HG03575 (cell line): ENCODE data around the gene ACAP3.
"Not testable (repeated sequence)": the region's sequence is repeated elsewhere in the genome, so short reads cannot be mapped to it uniquely, and the experiment has no call there.

Source experiments
- ATAC-seq: cut with Tn5 transposase; IDR thresholded peaks from one replicate; pipeline ENCODE4 v1.9.1; 2021; ENCODE audit not compliant: unreplicated experiment, insufficient number of reproducible peaks, low FRiP score; ENCODE audit errors: extremely low read depth

ACAP3 gene

DNA sequence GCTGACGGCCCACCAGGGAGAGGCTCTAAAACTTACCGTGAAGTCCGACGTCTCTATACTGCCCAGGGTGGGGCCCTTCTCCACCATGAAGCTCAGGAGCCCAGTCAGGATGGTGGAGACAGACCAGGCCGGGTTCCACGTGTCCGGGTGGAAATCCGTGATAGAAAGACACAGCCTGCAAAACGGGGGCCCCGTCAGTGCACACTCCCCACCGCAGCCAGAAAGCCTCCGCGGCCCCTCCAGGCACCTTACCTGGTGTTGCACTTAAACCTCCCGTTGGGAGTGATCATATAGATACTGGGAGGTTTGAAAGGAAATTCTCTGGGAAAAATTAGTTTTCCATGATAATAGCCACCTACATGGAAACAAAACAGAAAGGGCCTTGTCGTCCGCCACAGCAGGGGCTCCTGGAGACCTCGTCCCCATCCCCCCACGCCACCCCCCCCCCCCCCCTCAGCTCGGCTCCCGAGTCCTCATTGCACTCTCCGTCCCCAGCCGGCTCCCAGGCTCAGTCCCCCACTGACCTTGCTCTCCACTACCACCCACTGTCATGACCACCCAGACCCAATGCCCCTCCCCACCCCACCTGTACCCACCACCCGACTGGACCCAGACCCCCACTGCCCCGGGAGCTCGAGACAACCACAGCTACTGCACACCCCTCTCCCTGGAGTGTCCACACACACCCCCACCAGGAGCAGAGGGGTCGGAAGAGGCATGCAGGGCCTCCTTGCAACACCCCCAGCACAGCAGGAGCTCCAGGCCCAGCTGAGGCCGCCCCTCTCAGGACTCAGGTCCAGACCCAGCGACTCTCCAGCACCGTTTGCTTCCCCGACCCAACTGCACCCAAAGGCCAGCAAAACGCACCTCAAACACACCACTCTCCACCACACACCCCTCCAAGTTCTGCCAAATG, 50.5 kb downstream of the ACAP3 start:
- no peak for ATAC-seq

DNA sequence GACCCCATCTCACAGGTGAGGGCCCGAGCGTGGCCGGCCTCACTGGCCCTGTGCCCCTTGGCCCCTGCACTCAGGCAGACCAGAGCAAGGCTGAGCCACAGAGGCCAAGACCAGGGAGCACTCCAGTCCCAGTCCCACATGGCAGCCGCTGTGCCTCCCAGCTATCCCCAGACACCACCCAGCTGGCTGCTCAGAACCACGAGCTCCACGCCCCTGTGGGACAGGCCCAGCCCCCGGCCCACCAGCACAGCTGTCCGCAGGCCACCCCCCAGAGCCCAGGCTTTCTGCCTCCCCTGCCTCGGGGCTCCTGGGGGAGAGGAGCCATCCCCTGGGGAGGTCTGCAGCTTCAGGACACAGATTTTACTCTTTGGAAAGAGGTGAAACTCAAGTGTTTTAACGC, 52.1 kb downstream of the ACAP3 start:
- ATAC-seq: no peak

DNA sequence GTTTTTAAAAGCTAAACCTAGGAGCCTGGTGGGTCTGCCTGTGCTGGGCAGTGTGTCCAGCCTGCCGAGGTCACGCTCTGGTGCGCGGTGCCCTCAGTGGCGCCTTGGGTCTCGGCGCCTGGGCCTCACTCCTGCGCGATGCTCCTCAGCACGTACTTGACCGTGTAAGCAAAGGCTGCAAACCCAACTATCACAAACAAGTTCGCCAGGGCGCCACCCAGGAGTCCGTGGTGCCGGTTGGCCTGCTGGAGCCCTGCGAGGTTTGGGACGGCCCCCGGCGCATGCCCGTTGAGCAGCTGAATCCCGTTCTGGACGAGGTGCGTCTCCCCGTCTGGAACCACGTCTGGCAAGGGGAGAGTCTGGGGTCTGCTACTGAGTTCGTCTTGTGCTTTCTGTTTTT, 52.7 kb downstream of the ACAP3 start:
- no peak for ATAC-seq

DNA sequence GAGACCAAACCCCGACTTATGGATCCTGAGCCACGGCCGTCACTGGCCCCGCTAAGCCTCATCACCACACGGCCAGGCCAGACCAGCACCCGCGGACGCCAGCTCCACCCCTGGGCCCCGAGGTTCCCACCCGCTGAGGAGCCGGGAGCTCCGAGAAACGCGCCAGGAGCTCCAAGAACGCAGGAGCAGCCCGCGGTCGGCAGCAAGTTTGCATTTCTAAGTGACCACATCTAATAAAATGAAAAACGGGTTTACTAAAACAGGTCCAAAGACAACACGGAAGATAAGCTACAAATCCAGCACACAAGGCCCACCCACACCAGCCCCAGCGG, 53.1 kb downstream of the ACAP3 start:
- no peak for ATAC-seq

DNA sequence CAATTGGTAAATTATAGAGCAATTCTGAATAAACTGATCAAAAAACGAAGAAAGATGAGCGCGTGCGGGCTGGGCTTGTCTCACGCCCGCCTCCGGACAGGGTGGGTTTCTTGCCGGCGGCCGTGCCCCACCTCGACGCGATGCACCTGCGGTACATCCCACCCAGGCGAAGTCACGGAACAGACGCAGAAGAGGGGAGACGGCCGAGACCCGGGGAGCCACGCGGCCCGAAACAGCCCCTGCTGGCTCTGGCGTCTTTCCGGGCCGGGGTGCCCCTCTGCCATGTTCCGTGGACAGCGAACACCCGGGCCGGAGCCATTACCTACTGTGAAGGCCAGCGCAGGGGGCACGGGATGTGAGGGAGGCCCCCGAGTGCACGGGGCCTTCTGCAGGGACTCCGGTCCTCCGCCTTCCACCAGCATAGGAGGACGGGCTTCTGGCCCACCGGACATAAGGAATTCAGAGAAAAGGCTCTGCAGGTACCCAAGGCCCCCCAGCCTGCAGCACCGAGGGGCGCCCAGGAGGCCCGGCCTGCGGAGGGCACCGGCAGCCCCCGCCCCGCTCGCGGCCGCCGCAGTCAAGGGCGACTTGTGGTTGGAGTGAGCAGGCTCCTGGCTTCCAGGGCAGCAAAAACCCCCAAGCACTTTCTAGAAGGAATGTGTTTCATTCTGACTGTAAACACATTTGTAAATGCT, 53.6 kb downstream of the ACAP3 start:
- ATAC-seq: no peak

DNA sequence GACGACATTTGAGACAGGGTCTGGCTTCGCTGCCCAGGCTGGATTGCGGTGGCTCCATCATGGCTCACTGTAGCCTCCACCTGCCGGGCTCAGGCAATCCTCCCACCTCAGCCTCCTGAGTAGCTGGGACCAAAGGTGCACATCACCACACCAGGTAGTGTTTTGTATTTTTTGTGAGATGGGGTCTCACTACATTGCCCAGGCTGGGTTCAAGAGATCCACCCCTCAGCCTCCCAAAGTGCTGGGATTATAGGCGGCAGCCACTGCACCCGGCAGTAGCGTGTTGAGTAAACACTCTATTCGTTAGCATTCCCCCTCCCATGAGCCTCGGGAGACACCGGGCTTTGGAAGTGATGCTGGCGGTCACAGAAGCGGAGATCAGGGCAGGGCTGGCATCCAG, 54.4 kb downstream of the ACAP3 start:
- ATAC-seq: no peak

DNA sequence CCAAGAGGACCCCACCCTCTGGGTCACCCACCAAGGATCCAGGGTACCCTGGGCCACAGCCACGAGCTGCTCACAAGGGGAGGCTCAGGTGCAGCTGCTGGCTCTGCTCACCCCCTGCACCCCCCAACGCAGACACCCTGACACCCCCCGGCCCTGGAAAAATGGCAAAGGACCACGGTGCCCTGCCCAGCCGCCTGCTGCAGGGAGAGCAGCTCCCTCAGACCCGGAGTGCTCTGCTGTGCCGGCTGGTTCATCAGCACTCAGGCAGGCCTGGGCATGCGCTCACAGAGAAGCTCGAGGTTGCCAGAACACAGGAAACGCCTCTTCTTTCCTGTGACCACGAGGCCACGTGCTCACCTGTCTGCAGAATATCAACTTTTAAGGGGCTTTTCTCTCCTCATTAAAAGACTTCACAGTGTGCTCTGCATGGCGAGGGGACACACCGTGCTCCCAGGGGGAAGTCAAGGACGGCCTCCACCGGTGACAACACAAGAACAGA, 56.9 kb downstream of the ACAP3 start:
- ATAC-seq: no peak

DNA sequence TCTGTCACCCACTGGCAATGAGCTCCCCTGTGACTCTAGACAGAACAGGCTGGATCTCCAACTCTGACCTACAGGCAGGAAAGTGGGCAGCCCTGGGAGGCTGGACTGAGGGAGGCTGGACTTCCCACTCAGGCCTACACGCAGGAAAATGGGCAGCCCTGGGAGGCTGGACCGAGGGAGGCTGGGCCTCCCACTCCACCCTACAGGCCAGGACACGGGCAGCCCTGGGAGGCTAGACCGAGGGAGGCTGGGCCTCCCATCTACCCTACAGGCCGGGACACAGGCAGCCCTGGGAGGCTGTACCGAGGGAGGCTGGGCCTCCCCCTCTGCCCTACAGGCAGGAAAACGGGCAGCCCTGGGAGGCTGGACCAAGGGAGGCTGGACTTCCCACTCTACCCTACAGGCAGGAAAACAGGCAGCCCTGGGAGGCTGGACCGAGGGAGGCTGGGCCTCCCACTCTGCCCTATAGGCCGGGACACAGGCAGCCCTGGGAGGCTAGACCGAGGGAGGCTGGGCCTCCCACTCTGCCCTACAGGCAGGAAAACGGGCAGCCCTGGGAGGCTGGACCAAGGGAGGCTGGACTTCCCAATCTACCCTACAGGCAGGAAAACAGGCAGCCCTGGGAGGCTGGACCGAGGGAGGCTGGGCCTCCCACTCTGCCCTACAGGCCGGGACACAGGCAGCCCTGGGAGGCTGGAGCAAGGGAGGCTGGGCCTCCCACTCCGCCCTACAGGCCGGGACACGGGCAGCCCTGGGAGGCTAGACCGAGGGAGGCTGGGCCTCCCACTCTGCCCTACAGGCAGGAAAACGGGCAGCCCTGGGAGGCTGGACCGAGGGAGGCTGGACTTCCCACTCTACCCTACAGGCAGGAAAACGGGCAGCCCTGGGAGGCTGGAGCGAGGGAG, 59.5 kb downstream of the ACAP3 start:
- ATAC-seq: not testable (repeated sequence)

DNA sequence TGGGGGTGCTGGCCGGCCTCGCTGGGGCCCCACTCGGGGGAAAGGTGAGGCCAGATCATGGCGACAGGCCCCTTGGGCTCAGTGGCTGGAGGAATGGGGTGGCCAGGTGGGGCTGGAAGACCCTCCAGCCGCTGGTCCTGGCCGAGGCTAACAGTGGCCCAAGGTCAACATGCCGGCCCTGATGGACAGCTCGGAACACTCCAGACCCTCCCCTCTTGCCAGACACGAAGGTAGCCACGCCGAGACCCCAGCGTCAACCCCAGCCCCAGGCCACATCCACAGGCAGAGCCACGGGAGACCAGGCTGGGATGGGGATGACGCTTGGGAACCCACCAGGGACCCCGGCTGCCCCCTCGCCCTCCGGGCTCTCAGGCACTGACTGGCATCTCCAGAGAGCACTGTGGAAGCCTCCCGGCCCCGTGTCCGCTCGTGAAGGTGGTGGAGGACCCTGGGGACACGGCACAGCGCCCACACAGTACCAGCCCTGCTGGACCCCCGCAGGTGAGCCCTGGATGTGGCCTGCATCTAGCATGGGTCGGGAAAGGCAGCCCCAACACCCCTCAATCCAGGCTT, 60.3 kb downstream of the ACAP3 start:
- ATAC-seq: no peak

DNA sequence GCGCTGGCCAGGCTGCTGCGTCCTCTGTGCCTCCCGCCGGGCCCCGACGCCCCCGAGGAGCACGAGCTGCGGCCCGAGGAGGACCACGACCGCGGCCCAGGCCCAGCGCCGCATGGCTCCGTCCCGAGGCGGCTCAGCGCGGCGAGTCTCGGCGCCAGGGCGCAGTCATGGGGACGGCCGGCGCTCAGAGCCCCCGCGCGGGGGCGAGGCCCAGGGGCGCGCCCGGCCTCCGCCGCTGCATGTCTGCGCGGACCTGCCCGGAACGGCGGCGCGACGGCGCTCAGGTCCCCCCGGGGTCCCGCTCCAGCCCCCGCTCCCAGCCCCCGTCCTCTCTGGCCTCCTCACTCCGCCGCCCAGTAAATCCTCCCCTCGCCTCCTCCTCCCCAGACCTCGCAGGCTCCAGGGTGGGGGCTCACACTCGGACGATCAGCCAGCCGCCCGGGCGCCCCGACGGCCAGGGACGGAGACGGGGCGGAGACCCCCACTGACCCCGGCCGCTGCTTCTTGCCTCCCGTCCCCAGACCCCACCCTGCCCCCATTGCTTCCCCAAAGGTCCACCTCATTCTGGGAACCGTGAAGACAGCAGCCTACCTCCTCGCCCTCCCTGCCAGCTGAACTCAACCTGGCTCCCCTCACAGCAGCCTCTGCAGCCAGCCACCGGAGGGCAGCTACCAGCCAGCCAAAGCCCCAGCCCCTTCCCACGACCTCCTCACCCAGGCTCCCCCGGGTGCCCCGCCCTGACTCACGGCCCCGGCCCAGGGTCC, 61.0 kb downstream of the ACAP3 start, which contains the start of gene C1QTNF12:
Gene C1QTNF12, minus strand, starts transcription at position 146 of the 764 bp plus-strand sequence. Its CDS starts 32 bp downstream, at position 114.
- no peak for ATAC-seq

DNA sequence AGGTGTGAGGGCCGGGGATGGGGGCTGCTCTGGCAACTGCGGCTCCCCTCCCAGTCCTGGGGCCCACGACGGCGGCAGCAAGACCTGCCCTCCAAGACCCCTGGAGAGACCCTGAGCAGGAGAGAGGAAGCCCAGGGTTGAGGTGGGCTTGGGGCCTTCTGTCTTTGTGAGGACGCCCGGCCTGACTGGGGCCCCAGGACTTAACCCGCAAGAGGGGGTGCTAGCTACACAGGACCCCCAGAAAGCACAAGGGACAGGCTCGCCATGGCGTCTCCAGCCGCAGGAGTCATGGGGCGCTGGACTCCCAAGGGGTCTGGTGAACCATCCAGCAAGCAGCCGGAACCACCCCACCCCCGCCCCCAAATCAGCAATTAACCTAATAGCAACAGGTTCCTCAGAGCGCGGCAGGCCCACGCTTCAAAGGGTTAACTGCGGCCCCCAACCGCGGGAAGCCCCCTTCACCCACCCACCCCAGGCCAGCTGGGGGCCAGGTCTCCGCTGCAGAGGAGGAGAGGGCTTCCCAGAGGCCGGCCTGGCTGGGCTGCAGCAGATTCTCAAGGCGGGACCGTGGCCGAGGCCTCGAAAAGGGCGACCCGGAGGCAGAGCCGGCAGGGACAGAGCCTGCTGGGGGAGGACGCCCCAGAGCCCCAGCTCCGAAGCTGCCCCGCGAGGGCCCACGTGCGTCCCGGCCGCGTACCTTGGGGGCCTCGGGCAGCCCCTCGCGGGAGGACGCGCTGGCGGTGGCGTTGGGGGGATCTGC, 61.7 kb downstream of the ACAP3 start:
- no peak for ATAC-seq

DNA sequence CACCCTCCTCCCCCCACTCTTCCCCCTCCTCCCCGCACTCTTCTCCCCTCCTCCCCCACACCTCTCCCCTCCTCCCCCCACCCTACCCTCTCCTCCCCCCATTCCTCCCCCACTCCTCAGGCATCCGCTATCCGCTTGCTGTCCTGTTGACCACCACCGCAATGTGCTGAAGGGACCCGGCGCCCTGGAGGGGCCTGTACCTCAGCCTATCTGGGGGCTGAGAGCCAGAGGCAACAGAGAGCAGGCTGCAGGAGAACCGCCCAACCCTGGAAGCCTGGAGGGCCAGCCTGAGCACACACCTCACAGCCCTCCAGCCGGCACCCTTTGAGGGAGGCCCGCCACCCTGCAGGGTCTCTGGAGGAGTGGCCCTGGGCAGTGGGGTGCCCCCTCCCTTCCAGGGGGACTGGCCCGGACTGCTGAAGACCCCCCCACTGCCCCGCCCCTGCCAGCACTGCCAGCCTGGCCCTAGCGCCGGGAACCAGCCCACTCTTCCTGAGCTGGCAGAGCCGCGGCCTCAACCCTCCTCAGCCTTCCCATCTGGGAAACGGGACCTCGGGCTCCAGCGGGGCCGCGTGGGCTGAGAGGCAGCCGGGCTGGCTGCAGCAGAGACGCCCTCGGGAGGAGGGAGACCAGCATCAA, 62.4 kb downstream of the ACAP3 start:
- ATAC-seq: no peak

DNA sequence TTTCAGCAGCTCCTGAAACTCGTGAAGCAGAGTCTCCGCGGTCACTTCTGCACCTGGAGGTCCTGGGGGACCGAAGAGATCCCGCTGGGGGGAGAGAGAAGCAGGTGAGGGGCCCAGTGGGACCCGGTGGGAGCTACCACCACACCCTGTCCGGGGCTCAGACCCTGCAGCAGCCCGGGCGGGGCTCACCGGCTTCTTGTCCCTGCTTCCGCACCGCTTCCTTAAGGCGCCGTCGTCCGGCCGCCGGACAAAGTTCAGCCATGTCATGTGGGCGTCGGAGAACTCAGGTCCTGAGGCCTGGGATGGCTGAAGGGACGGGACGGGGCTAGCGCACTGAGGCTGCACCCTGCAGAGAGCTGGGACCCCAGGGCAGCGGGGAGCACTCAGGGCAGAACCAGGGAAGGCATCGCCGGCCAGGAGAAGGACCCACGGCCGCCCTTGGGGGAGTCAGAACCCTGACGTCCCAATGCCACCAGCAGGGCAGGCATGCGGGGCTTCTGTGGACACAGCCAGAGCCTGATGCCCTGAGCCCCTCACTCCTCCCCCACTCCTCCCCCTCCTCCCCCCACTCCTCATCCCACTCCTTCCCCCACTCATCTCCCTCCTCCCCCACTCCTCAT, 63.4 kb downstream of the ACAP3 start:
- no peak for ATAC-seq

DNA sequence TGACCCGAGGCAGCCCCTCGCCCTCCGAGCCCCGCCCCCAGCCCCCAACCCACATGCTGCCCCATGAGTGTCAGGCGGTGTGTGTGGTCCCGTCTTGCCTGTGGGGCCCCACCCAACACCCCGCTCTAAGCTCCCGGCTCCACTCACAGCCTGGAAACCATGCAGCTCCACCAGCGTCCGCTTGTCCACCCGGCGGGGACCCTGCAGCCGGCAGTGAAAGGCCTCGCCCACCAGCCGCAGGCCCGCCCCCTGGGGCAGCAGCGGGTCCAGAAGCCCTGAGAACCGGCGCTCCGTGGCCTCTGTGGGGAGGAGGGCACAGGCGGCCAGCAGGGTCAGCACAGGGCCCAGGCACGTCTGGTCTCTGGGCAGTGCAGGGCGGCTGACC, 63.9 kb downstream of the ACAP3 start:
- no peak for ATAC-seq

DNA sequence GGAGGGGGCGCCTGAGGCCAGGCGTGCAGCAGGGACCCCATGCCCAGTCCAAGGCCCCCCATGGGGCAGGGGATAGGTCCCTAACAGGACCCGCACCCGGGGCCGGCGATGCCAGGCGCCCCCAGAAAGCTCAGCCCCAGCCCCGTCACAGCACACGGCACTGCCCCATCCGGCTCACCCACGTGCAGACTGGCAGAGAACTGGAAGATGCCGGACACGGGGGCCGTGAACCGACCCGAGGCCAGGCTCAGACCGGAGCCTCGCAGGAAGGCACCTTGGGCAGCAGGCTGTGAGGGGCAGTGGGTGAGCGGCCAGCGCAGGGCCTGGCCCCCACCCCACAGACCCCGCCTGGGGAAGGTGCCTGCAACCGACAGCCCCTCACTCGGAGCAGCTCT, 64.5 kb downstream of the ACAP3 start:
- ATAC-seq: no peak

DNA sequence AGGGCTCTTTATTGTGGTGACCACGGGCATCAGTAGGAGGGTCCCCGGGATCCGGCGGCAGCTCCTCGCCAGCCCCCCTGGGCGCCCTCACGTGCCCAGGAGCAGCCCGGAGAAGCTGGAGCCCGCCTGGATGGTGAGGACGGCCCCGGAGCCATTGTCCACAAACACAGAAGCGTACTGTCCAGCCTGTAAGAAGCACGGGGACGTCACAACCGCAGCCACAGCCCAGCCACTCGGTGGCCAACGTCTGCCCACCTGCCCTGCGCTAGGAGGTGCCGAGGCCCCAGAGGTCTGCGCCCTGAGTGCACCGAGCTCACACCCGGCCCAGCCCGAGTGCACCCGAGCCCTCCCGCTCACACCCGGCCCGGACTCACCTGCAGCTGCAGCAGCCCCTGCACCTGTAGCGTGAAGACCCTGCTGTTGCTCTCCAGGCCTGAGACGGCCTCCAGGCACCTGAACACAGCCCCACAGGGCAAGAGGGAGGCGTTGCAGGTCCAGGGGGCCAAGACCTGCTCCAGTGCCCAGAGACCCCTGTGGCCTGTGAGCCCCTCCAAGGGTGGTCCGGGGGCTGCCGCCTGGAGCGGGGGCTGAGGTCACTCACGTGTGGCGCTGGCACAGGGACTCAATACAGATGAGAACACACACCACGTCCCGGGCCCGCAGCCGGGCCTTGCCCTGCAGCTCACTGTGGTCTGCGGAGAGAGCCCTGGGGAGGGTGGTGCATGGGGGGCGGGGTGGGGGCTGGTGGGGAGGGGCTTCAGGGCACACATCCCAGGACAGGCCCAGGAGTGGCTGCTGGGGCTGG, 65.1 kb downstream of the ACAP3 start:
- ATAC-seq: no peak
